Muscle layer of duodenum (tissue), 2 donors: ENCODE data around the gene CABLES1.
"Not testable (repeated sequence)": the region's sequence is repeated elsewhere in the genome, so short reads cannot be mapped to it uniquely, and the experiment has no call there.

Experiments used
- H3K27ac ChIP-seq: one replicate; pipeline ENCODE4 v1.7.0; 2013; ENCODE audit warnings: mild to moderate bottlenecking, low read length
- H3K27me3 ChIP-seq: one replicate; pipeline ENCODE4 v1.7.0; 2013; ENCODE audit warnings: low read depth, mild to moderate bottlenecking, control low read depth, low read length
- H3K36me3 ChIP-seq, 2 donors: one replicate each; pipeline ENCODE4 v1.7.0; 2013; ENCODE audit warnings: low read length in 2 of 2, control low read depth in 1 of 2, mild to moderate bottlenecking in 1 of 2; ENCODE audit not compliant: insufficient read depth in 2 of 2, control insufficient read depth in 1 of 2
- H3K4me1 ChIP-seq, 2 donors: one replicate each; pipeline ENCODE4 v1.7.0; 2013; ENCODE audit warnings: low read length in 2 of 2, mild to moderate bottlenecking in 2 of 2, control low read depth in 1 of 2, moderate library complexity in 1 of 2; ENCODE audit not compliant: insufficient read depth in 2 of 2, control insufficient read depth in 1 of 2
- H3K4me3 ChIP-seq, 2 donors: one replicate each; pipeline ENCODE4 v1.7.0; 2013; ENCODE audit warnings: low read length in 2 of 2, low read depth in 1 of 2, mild to moderate bottlenecking in 1 of 2
- H3K9me3 ChIP-seq, 2 donors: one replicate each; pipeline ENCODE4 v1.7.0; 2013; ENCODE audit warnings: low read length in 2 of 2, control low read depth in 1 of 2, mild to moderate bottlenecking in 1 of 2; ENCODE audit not compliant: control insufficient read depth in 1 of 2
- donor health status: healthy.

The CABLES1 gene, protein sequence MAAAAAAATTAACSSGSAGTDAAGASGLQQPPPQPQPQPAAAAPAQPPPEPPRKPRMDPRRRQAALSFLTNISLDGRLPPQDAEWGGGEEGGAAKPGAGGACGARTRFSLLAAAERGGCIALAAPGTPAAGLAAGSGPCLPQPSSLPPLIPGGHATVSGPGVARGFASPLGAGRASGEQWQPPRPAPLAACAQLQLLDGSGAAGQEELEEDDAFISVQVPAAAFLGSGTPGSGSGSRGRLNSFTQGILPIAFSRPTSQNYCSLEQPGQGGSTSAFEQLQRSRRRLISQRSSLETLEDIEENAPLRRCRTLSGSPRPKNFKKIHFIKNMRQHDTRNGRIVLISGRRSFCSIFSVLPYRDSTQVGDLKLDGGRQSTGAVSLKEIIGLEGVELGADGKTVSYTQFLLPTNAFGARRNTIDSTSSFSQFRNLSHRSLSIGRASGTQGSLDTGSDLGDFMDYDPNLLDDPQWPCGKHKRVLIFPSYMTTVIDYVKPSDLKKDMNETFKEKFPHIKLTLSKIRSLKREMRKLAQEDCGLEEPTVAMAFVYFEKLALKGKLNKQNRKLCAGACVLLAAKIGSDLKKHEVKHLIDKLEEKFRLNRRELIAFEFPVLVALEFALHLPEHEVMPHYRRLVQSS

DNA sequence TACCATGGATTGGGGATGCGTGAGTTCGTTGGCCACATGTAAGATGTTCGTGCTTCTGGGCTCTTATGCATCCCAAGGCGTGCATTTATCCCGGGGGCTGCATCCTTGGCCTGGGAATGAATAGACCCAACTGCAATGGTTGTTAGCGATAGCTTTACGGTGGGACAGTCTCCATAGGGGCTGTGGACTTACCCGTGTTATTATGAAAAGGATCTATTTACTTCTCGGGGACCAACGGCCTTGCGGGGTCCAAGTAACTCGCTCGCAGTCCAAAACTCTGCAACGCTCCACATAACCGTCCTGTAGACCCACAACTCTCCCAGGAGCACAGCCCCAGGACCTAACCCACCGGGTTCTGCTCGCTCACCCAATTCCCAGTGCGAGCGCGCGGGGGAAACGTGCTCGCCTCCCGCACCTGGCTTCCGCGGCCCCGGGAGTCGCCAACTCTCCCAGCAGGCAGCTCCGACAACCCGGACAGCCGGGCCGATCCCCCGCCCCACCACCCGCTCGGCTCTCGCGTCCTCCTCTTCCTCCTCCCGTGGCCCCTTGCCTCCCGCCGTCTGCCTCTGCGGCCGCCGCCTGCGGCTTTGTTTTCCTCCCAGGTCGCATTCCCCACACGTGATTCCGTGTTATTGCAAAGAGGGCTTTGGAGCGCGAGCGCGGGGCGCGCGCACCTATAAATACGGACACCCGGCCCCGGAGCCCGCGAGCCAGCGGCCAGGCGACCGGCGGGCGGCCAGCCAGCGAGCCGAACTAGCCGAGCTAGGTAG, at the start of gene CABLES1:
CABLES1 (plus strand) TSS at position 706 of the 770 bp plus-strand sequence. CDS start 278 bp downstream, outside the sequence.
- peaks cover 3 to 16% of the 10 kb centered on the region in 2 donors for H3K4me1 ChIP-seq
- H3K27ac ChIP-seq, result no peak within 1 kb of the TSS
- H3K9me3 ChIP-seq, result no peaks in the 10 kb centered on the region
- H3K36me3 ChIP-seq, result no peaks in the 10 kb centered on the region
- peak within 1 kb of the TSS; percentile 59 to 68 for H3K4me3 ChIP-seq
- no peaks in the 10 kb centered on the region for H3K27me3 ChIP-seq

DNA sequence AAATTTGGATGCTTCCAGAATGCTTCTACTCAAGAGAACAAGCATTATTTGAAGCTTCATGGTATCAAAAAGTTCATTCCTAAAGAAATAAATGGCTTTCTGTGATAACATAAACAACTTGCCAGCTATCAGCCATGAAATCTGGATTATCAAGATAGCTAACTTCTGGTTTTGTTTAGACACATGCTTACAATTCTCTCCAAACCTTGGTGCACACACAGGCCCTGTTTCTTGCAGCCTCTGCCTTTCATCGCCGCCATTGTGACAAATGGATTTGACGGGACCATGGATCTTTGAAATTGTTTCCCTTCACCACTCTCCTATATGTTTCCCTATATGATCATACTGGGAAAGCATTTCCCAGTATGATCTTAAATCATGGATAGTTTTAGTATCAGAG, 47.9 kb upstream of the CABLES1 start:
- Histone ChIP-seq H3K4me3 (no peak overlapping the region), H3K27me3 (no peaks in the 10 kb centered on the region), H3K36me3 (no peaks in the 10 kb centered on the region), H3K4me1 (no peaks in the 10 kb centered on the region), H3K27ac (no peak overlapping the region), H3K9me3 (no peaks in the 10 kb centered on the region)

DNA sequence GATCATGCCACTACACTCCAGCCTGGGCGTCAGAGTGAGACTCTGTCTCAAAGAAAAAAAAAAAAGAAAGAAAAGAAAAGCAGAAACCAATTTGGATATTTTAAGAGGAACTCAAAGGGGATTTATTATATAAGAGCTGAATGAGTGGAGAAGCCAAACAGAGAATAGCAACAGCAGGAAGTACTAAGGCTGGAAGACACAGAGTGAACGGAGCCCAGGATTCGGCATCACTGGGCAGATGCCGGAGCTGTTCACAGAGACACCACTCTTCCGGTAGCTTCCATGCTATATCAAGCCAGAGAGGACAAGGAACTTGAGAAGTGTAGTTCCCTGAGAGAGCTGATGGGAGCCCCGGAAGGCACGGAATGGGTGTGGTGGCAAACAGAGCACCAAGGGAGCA, 47.0 kb upstream of the CABLES1 start:
- Histone ChIP-seq H3K4me3 (no peak overlapping the region), H3K27me3 (no peaks in the 10 kb centered on the region), H3K36me3 (no peaks in the 10 kb centered on the region), H3K9me3 (no peaks in the 10 kb centered on the region), H3K27ac (no peak overlapping the region), H3K4me1 (no peaks in the 10 kb centered on the region)

DNA sequence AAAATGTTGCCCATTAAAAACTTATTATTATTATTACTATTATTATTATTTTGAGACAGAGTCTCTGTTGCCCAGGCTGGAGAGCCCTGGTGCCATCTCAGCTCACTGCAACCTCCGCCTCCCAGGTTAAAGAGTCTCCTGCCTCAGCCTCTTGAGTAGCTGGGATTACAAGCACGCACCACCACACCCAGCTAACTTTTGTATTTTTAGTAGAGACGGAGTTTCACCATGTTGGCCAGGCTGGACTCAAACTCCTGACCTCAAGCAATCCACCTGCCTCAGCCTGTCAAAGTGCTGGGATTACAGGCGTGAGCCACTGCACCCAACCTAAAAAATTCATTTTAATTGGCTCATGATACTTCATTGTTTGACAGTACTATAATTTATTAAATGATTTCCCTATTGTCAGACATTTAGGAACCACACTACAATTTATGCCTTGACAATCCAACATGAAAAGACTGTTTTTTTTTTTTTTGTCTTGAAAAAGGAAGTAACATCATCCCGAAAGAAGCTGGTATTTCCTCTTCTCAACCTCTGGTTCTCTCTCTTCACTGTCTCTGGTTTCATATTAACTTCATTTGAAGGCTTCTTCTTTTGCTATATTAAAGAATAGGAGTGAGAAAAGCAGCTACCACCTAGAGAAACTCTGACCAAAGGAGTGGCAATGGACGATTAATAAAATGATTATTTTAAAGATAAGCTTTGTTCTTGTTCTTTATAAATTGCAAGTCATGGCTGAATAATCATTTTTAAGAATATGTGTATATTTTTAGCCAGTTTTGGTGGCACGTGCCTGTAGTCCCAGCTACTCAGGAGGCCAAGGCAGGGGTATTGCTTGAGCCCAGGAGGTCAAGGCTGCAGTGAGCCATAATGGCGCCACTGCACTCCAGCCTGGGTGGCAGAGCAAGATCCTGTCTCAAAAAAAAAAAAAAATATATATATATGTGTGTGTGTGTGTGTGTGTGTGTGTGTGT, 44.0 kb upstream of the CABLES1 start:
- not testable (repeated sequence) for H3K4me1 ChIP-seq, H3K27ac ChIP-seq, H3K9me3 ChIP-seq

DNA sequence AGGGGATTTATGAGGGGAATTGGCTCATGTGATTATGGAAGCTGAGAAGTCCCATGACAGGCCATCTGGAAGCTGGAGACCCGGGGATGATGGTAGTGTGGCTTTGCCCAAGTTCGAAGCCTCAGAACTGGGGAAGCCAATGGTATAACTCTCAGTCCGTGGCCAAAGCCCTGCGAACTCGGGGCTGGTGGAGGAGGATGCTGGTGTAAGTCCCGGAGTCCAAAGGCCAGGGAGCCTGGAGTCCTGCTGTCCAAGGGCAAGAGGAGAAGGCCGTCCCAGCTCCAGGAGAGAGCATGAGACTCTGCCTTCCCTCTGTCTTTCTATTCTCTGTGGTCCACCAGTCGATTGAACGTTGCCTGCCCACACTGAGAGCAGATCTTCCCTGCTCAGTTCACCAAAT, 43.2 kb upstream of the CABLES1 start:
- H3K27ac ChIP-seq, result no peak overlapping the region
- no peaks in the 10 kb centered on the region for H3K4me1 ChIP-seq
- H3K4me3 ChIP-seq, result no peak overlapping the region
- no peaks in the 10 kb centered on the region for H3K27me3 ChIP-seq
- no peaks in the 10 kb centered on the region for H3K36me3 ChIP-seq
- H3K9me3 ChIP-seq, result no peaks in the 10 kb centered on the region

More for the DNA sequence above, 44.0 kb upstream of the CABLES1 start:
- H3K36me3 ChIP-seq, H3K27me3 ChIP-seq, H3K4me3 ChIP-seq: not testable (repeated sequence)

DNA sequence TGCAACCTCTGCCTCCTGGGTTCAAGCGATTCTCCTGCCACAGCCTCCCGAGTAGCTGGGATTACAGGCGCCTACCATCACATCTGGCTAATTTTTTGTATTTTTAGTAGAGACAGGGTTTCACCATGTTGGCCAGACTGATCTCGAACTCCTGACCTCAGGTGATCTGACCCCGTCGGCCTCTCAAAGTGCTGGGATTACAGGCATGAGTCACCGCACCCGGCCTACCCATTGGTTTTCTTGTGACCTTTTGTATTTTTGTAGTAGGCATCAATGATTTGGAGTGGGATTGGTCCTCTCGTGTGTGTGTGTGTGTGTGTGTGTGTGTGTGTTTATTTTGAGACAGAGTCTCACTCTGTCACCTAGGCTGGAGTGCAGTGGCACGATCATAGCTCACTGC, 42.2 kb upstream of the CABLES1 start:
- H3K4me1 ChIP-seq, H3K27me3 ChIP-seq, H3K36me3 ChIP-seq, H3K9me3 ChIP-seq, H3K4me3 ChIP-seq, H3K27ac ChIP-seq: not testable (repeated sequence)

DNA sequence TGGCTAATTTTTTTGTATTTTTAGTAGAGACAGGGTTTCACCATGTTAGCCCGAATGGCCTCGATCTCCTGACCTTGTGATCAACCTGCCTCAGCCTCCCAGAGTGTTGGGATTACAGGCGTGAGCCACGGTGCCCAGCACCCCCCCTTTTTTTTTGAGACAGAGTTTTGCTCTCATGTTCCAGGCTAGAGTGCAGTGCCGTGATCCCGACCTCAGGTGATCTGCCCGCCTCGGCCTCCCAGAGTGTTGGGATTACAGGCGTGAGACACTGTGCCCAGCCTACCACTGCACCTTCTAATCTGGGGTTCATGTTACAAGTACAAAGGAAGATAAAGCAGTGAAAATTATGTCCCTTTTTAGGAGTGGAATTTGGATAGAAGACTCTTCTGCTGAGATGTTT, 41.5 kb upstream of the CABLES1 start:
- H3K36me3 ChIP-seq, result no peaks in the 10 kb centered on the region
- H3K27me3 ChIP-seq, result no peaks in the 10 kb centered on the region
- no peaks in the 10 kb centered on the region for H3K4me1 ChIP-seq
- H3K27ac ChIP-seq, result no peak overlapping the region
- no peak overlapping the region for H3K4me3 ChIP-seq
- no peaks in the 10 kb centered on the region for H3K9me3 ChIP-seq

DNA sequence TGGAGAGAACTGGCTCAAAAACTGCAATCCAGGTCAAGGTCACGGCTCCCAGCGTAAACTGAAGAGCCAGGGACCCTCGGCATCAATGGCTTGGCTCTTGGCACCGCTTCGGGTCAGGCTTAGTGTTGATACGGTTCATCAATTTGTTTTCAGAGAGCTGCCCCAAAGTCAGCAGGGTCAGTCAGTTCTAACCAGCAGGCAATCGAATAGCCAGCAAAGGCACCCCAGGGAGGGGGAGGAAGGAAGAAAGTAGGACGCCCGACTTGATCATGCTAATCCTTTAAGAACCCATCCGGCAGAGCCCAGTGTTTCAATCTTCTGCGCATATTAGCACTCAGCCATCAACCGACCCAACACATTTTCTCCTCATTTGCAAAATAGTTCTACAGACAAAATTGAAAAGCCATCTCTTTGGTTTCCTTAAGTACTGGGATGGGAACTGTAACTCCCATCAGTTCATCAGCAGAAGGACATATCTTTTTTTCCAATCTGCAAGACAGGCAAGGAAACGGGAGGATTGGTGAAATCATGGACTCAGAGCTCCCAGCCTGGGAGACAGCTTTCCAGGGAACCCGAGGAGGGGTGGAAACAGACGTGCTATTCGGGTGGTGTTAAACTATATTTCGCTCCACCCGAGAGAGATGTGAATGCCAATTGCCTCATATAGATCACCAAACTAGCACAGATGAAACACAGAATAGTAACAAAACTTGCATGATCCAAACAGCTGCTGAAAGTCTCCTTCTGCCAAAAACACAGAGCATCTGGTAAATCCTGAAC, 40.7 kb upstream of the CABLES1 start:
- Histone ChIP-seq H3K27me3 (no peaks in the 10 kb centered on the region), H3K36me3 (no peaks in the 10 kb centered on the region), H3K4me3 (no peak overlapping the region), H3K27ac (no peak overlapping the region), H3K4me1 (no peaks in the 10 kb centered on the region), H3K9me3 (no peaks in the 10 kb centered on the region)

DNA sequence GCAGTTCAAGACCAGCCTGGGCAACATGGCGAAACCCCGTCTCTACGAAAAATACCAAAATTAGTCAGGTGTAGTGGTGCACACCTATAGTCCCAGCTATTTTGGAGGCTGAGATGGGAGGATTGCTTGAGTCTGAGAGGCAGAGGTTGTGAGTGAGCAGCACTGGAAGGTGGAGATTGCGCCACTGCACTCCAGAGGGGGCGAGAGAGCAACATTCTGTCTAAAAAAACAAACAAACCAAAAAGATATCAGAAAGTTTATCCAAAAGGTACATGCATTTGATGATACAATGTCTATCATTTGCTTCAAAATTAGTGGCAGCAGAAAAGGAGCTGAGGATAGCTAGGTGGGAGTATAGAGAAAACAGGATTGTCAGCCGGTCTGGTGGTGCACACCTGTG, 39.8 kb upstream of the CABLES1 start:
- Histone ChIP-seq H3K36me3 (no peaks in the 10 kb centered on the region), H3K4me3 (no peak overlapping the region), H3K27ac (no peak overlapping the region), H3K9me3 (no peaks in the 10 kb centered on the region), H3K4me1 (no peaks in the 10 kb centered on the region), H3K27me3 (no peaks in the 10 kb centered on the region)

DNA sequence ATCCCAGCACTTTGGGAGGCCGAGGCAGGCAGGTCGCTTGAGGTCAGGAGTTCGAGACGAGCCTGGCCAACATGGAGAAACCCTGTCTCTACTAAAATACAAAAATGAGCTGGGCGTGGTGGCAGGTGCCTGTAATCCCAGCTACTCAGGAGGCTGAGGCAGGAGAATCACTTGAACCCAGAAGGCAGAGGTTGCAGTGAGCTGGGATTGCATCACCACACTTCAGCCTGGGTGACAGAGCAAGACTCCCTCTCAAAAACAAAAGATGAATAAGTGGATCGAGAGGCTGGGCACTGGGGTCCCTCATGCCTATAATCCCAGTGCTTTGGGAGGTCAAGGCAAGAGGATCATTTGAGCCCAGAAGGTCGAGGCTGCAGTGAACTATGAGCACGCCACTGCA, 38.3 kb upstream of the CABLES1 start:
- H3K4me1 ChIP-seq, H3K36me3 ChIP-seq, H3K27me3 ChIP-seq, H3K9me3 ChIP-seq, H3K27ac ChIP-seq, H3K4me3 ChIP-seq: not testable (repeated sequence)
